CD4-positive, CD25-positive, alpha-beta regulatory T cell (primary cell): ENCODE measurements around the gene ZNF488. TPM values are rescaled to one million over a fixed set of nuclear protein-coding genes. Genes with fewer than 3 reads are reported as not detected.

Experiments used
- ATAC-seq, 2 donors: fragments of 150-1000 bp; cut with Tn5 transposase; one replicate each; pipeline ENCODE4 v1.10.0; 2021; ENCODE audit warnings: low read depth in 2 of 2, moderate number of reproducible peaks in 2 of 2, moderate library complexity in 1 of 2
- DNase-seq, 3 donors: peaks; one replicate each; pipeline versions ENCODE4 v3.0.0 to v3.0.0-alpha.2; 2012 to 2022; ENCODE audit warnings: mixed read lengths in 1 of 3
- H3K27ac ChIP-seq: one replicate; pipeline ENCODE4 v1.7.0; 2013; ENCODE audit warnings: mild to moderate bottlenecking, low read length; ENCODE audit not compliant: insufficient read depth, poor library complexity, severe bottlenecking
- H3K27me3 ChIP-seq: one replicate; pipeline ENCODE4 v1.7.0; 2013; ENCODE audit warnings: low read length; ENCODE audit not compliant: control insufficient read depth, insufficient read depth
- H3K36me3 ChIP-seq: one replicate; pipeline ENCODE4 v1.7.0; 2013; ENCODE audit warnings: mild to moderate bottlenecking, low read length, moderate library complexity; ENCODE audit not compliant: control insufficient read depth, insufficient read depth
- H3K4me1 ChIP-seq: 2 replicates; pipeline ENCODE4 v1.7.0; 2013; ENCODE audit warnings: mild to moderate bottlenecking, low read length; ENCODE audit not compliant: insufficient read depth, control insufficient read depth, poor library complexity, severe bottlenecking
- H3K4me3 ChIP-seq: one replicate; pipeline ENCODE4 v1.7.0; 2013; ENCODE audit warnings: low read depth, mild to moderate bottlenecking, low read length, moderate library complexity
- H3K9me3 ChIP-seq, 2 experiments: 1 replicate in 1 of 2; 2 replicates in 1 of 2; pipeline ENCODE4 v1.7.0; 2013; ENCODE audit warnings: low read length in 2 of 2, mild to moderate bottlenecking in 1 of 2, moderate library complexity in 1 of 2; ENCODE audit not compliant: control insufficient read depth in 2 of 2
- H3K27ac Mint-ChIP-seq, 3 donors: one replicate each; pipeline ENCODE4 v1.8.0; 2020 to 2022; ENCODE audit warnings: mild to moderate bottlenecking in 3 of 3, mixed read lengths in 3 of 3, moderate library complexity in 2 of 3
- H3K27me3 Mint-ChIP-seq: one replicate; pipeline ENCODE4 v1.8.0; 2022; ENCODE audit warnings: mild to moderate bottlenecking, mixed read lengths
- H3K36me3 Mint-ChIP-seq: one replicate; pipeline ENCODE4 v1.8.0; 2020; ENCODE audit warnings: mixed read lengths
- H3K4me1 Mint-ChIP-seq, 4 donors: one replicate each; pipeline ENCODE4 v1.8.0; 2020 to 2022; ENCODE audit warnings: mixed read lengths in 4 of 4, mild to moderate bottlenecking in 1 of 4
- H3K4me3 Mint-ChIP-seq, 4 donors: one replicate each; pipeline ENCODE4 v1.8.0; 2020 to 2022; ENCODE audit warnings: mild to moderate bottlenecking in 4 of 4, mixed read lengths in 4 of 4, moderate library complexity in 3 of 4
- H3K9me3 Mint-ChIP-seq, 7 donors: one replicate each; pipeline ENCODE4 v1.8.0; 2020 to 2022; ENCODE audit warnings: mixed read lengths in 7 of 7, mild to moderate bottlenecking in 3 of 7, moderate library complexity in 2 of 7
- polyA plus RNA-seq, 4 donors: library from polyadenylated mRNA; unstranded; fragments of 300-500 nt; fragmentation: Illumina TruSeq; gene quantifications; one replicate each; pipeline ENCODE4 v1.2.3, GENCODE V29; 2021
- total RNA-seq: library from RNA; stranded (reverse); gene quantifications from one replicate; pipeline ENCODE4 v1.2.3, GENCODE V29; 2022

Gene ZNF488
- total and polyA plus RNA-seq, 5 donors from 2014 or later = not detected

- H3K9me3 ChIP-seq = no peaks in the 10 kb centered on the region
- ATAC-seq (no peak), DNase-seq (no peak)
- no peaks in the 10 kb centered on the region for H3K36me3 Mint-ChIP-seq
- no peaks in the 10 kb centered on the region for H3K27me3 ChIP-seq
- no peaks in the 10 kb centered on the region for H3K4me1 Mint-ChIP-seq
- no peak overlapping the region for H3K4me3 Mint-ChIP-seq
- H3K36me3 ChIP-seq = no peaks in the 10 kb centered on the region
- no peaks in the 10 kb centered on the region for H3K4me1 ChIP-seq
- H3K27ac ChIP-seq = no peak overlapping the region
- no peak overlapping the region for H3K27ac Mint-ChIP-seq
- no peak overlapping the region for H3K4me3 ChIP-seq
- no peaks in the 10 kb centered on the region for H3K9me3 Mint-ChIP-seq
- H3K27me3 Mint-ChIP-seq = no peaks in the 10 kb centered on the region
Measured at GRCh38 chr10:47358457-47358856, 25.6 kb downstream of the ZNF488 start.

GRCh38 chr10:47357911-47358310, 26.2 kb downstream of the ZNF488 start:
- no peak for ATAC-seq
- H3K4me3 Mint-ChIP-seq = no peak overlapping the region
- no peak overlapping the region for H3K4me3 ChIP-seq
- no peak for DNase-seq
- no peaks in the 10 kb centered on the region for H3K4me1 ChIP-seq
- no peaks in the 10 kb centered on the region for H3K36me3 ChIP-seq
- H3K27me3 ChIP-seq = no peaks in the 10 kb centered on the region
- H3K27ac ChIP-seq = no peak overlapping the region
- no peak overlapping the region for H3K27ac Mint-ChIP-seq
- no peaks in the 10 kb centered on the region for H3K9me3 ChIP-seq
- no peaks in the 10 kb centered on the region for H3K27me3 Mint-ChIP-seq
- no peaks in the 10 kb centered on the region for H3K36me3 Mint-ChIP-seq
- no peaks in the 10 kb centered on the region for H3K9me3 Mint-ChIP-seq
- H3K4me1 Mint-ChIP-seq = no peaks in the 10 kb centered on the region

- Histone ChIP-seq H3K9me3 (no peaks in the 10 kb centered on the region), H3K36me3 (no peaks in the 10 kb centered on the region), H3K4me1 (no peaks in the 10 kb centered on the region), H3K27ac (no peak overlapping the region), H3K4me3 (no peak overlapping the region), H3K27me3 (no peaks in the 10 kb centered on the region)
- no peaks in the 10 kb centered on the region for H3K36me3 Mint-ChIP-seq
- H3K27ac Mint-ChIP-seq = no peak overlapping the region
- no peaks in the 10 kb centered on the region for H3K4me1 Mint-ChIP-seq
- no peaks in the 10 kb centered on the region for H3K27me3 Mint-ChIP-seq
- ATAC-seq (no peak), DNase-seq (no peak)
- no peak overlapping the region for H3K4me3 Mint-ChIP-seq
- no peaks in the 10 kb centered on the region for H3K9me3 Mint-ChIP-seq
Measured at GRCh38 chr10:47357131-47357582, 26.9 kb downstream of the ZNF488 start.

GRCh38 chr10:47356708-47357107, 27.4 kb downstream of the ZNF488 start:
- Mint-ChIP-seq H3K27ac (no peak overlapping the region), H3K36me3 (no peaks in the 10 kb centered on the region), H3K4me1 (no peaks in the 10 kb centered on the region), H3K27me3 (no peaks in the 10 kb centered on the region), H3K4me3 (no peak overlapping the region), H3K9me3 (no peaks in the 10 kb centered on the region)
- ATAC-seq = no peak
- H3K4me3 ChIP-seq = no peak overlapping the region
- H3K36me3 ChIP-seq = no peaks in the 10 kb centered on the region
- H3K4me1 ChIP-seq = no peaks in the 10 kb centered on the region
- DNase-seq = no peak
- H3K27ac ChIP-seq = no peak overlapping the region
- H3K27me3 ChIP-seq = no peaks in the 10 kb centered on the region
- H3K9me3 ChIP-seq = no peaks in the 10 kb centered on the region

- H3K27me3 ChIP-seq = no peaks in the 10 kb centered on the region
- H3K36me3 ChIP-seq = no peaks in the 10 kb centered on the region
- H3K27ac ChIP-seq = no peak overlapping the region
- no peak overlapping the region for H3K4me3 Mint-ChIP-seq
- no peak for ATAC-seq
- no peaks in the 10 kb centered on the region for H3K4me1 ChIP-seq
- DNase-seq = no peak
- H3K27me3 Mint-ChIP-seq = no peaks in the 10 kb centered on the region
- H3K4me3 ChIP-seq = no peak overlapping the region
- H3K9me3 ChIP-seq = no peaks in the 10 kb centered on the region
- no peaks in the 10 kb centered on the region for H3K9me3 Mint-ChIP-seq
- no peaks in the 10 kb centered on the region for H3K4me1 Mint-ChIP-seq
- H3K27ac Mint-ChIP-seq = no peak overlapping the region
- H3K36me3 Mint-ChIP-seq = no peaks in the 10 kb centered on the region
Measured at GRCh38 chr10:47354900-47355299, 29.2 kb downstream of the ZNF488 start.

GRCh38 chr10:47354165-47354564, 29.9 kb downstream of the ZNF488 start:
- peak overlapping the region in 1 of 4 donors; percentile 6 for H3K4me3 Mint-ChIP-seq
- DNase-seq (no peak), ATAC-seq (no peak)
- Histone ChIP-seq H3K27ac (no peak overlapping the region), H3K4me1 (no peaks in the 10 kb centered on the region), H3K36me3 (no peaks in the 10 kb centered on the region), H3K9me3 (no peaks in the 10 kb centered on the region), H3K4me3 (no peak overlapping the region), H3K27me3 (no peaks in the 10 kb centered on the region)
- H3K27me3 Mint-ChIP-seq = no peaks in the 10 kb centered on the region
- H3K4me1 Mint-ChIP-seq = no peaks in the 10 kb centered on the region
- H3K27ac Mint-ChIP-seq = no peak overlapping the region
- H3K9me3 Mint-ChIP-seq = no peaks in the 10 kb centered on the region
- H3K36me3 Mint-ChIP-seq = no peaks in the 10 kb centered on the region

- ATAC-seq = no peak
- H3K4me1 ChIP-seq = no peaks in the 10 kb centered on the region
Measured at GRCh38 chr10:47353351-47353750, 30.7 kb downstream of the ZNF488 start.

GRCh38 chr10:47351899-47352815, 31.9 kb downstream of the ZNF488 start:
- Mint-ChIP-seq H3K27ac (no peak overlapping the region), H3K4me3 (no peak overlapping the region), H3K27me3 (peaks cover 6% of the 10 kb centered on the region), H3K9me3 (no peaks in the 10 kb centered on the region), H3K36me3 (no peaks in the 10 kb centered on the region), H3K4me1 (no peaks in the 10 kb centered on the region)
- no peak for ATAC-seq
- Histone ChIP-seq H3K4me3 (no peak overlapping the region), H3K4me1 (no peaks in the 10 kb centered on the region), H3K9me3 (no peaks in the 10 kb centered on the region), H3K27me3 (no peaks in the 10 kb centered on the region), H3K27ac (no peak overlapping the region), H3K36me3 (no peaks in the 10 kb centered on the region)
- DNase-seq = no peak

More at GRCh38 chr10:47353351-47353750, 30.7 kb downstream of the ZNF488 start:
- Histone ChIP-seq H3K27ac (no peak overlapping the region), H3K36me3 (no peaks in the 10 kb centered on the region), H3K4me3 (no peak overlapping the region), H3K27me3 (no peaks in the 10 kb centered on the region), H3K9me3 (no peaks in the 10 kb centered on the region)
- H3K4me1 Mint-ChIP-seq = no peaks in the 10 kb centered on the region
- H3K27ac Mint-ChIP-seq = no peak overlapping the region
- DNase-seq = no peak
- H3K36me3 Mint-ChIP-seq = no peaks in the 10 kb centered on the region
- H3K9me3 Mint-ChIP-seq = no peaks in the 10 kb centered on the region
- no peaks in the 10 kb centered on the region for H3K27me3 Mint-ChIP-seq
- no peak overlapping the region for H3K4me3 Mint-ChIP-seq
